ENCODE results near the gene THRAP3.

- TF ChIP-seq EP300 (IDR thresholded peaks at IDR 0.05; ENCODE audit: low read depth) (no peak), POLR2AphosphoS5 (IDR thresholded peaks at IDR 0.05) (no peak), POLR2A (IDR thresholded peaks at IDR 0.05) (no peak), CTCF (IDR thresholded peaks at IDR 0.05) (no peak)
Observed at GRCh38 chr1:36326499-36326898, 102.3 kb downstream of the THRAP3 start.
